ENCODE results near the gene AP1M1. TPM values are rescaled to one million over a fixed set of nuclear protein-coding genes. Genes with fewer than 3 reads are reported as not detected.

AP1M1 gene
- total RNA-seq, 1 experiment from 2014 or later: 30.3 TPM

- Histone ChIP-seq H4K91ac (ENCODE audit: insufficient read length, low read depth, low read length) (no peak overlapping the region), H3K56ac (ENCODE audit: insufficient read length, low read depth, low read length) (no peak overlapping the region), H2BK15ac (ENCODE audit: low read depth, low read length) (no peak overlapping the region), H3T11ph (ENCODE audit: low read length) (no peak overlapping the region), H3K23me2 (ENCODE audit: insufficient read length, low read depth, low read length, poor library complexity, severe bottlenecking) (no peaks in the 10 kb centered on the region), H3K4ac (ENCODE audit: low read depth, low read length) (no peak overlapping the region), H3K9ac (ENCODE audit: extremely low read depth, insufficient read length, low read length) (no peak overlapping the region), H2BK120ac (ENCODE audit: low read depth, low read length, poor library complexity, severe bottlenecking) (no peak overlapping the region), H3K4me1 (ENCODE audit: insufficient read depth, low read length) (no peaks in the 10 kb centered on the region), H3K79me1 (ENCODE audit: insufficient read depth, low read depth, low read length, poor library complexity, severe bottlenecking) (no peaks in the 10 kb centered on the region), H3K14ac (ENCODE audit: insufficient read depth, low read length) (no peak overlapping the region), H4K5ac (ENCODE audit: insufficient read length, low read depth, low read length) (no peak overlapping the region), H2AK5ac (ENCODE audit: insufficient read length, low read length) (no peak overlapping the region), H3K18ac (ENCODE audit: insufficient read length, low read depth, low read length) (no peak overlapping the region), H2AFZ (ENCODE audit: low read length) (no peak overlapping the region), H2BK20ac (ENCODE audit: low read depth, low read length, poor library complexity, severe bottlenecking) (no peak overlapping the region), H2BK5ac (ENCODE audit: insufficient read length, low read length) (no peak overlapping the region), H3K9me3 (ENCODE audit: control insufficient read depth, low read depth, low read length) (no peaks in the 10 kb centered on the region), H3K27ac (ENCODE audit: insufficient read length, low read depth, low read length) (no peak overlapping the region), H4K20me1 (ENCODE audit: control insufficient read depth, insufficient read depth, insufficient read length) (no peaks in the 10 kb centered on the region), H3K79me2 (ENCODE audit: insufficient read depth, low read length) (no peaks in the 10 kb centered on the region), H2BK12ac (ENCODE audit: insufficient read length, low read depth, low read length) (no peak overlapping the region), H3K27me3 (ENCODE audit: insufficient read depth, low read length) (no peaks in the 10 kb centered on the region), H3K4me2 (ENCODE audit: insufficient read depth, insufficient read length, low read length) (no peak overlapping the region), H4K8ac (replicated peaks; ENCODE audit: insufficient read length, low read depth, low read length) (no peak overlapping the region), H3K23ac (ENCODE audit: insufficient read length, low read depth, low read length) (no peak overlapping the region)
- H3K27ac Mint-ChIP-seq: no peak overlapping the region
- no peak overlapping the region for H3K4me3 Mint-ChIP-seq
- no peak for TF ChIP-seq CTCF (conservative IDR thresholded peaks at IDR 0.05)
- DNase-seq: no peak
- H3K36me3 Mint-ChIP-seq (ENCODE audit: insufficient read depth in 1 of 3, low read depth in 3 of 3): peaks cover 12 to 40% (median 27%) of the 10 kb centered on the region in 3 experiments
- no peaks in the 10 kb centered on the region for H3K27me3 Mint-ChIP-seq (ENCODE audit: low read depth)
- H3K9me3 Mint-ChIP-seq: no peaks in the 10 kb centered on the region; a peak in 1 of 5 replicates
- H3K4me1 Mint-ChIP-seq: 0 out of 4 replicates have a peak, but pooled peaks cover 0 to 2% of the 10 kb centered on the region in 2 experiments
These were observed 15.4 kb downstream of the AP1M1 start for GRCh38 chr19:16213076-16213475.

Data from H9 (cell line).